OCI-LY3 (cell line): ENCODE measurements around the gene STAT6.

ENCODE experiments used
- H2AFZ ChIP-seq: fragments of 200-600, 300-600 bp; shearing (Covaris generic); 2 replicates; pipeline ENCODE4 v1.6.0; 2014; ENCODE audit warnings: antibody characterized with exemption, low read depth, low read length
- H3K27ac ChIP-seq: fragments of 200-600, 300-600 bp; sonication (generic); 2 replicates; pipeline ENCODE4 v1.5.1; 2014; ENCODE audit warnings: mild to moderate bottlenecking, low read length, moderate library complexity, mixed read lengths
- H3K27me3 ChIP-seq: fragments of 200-600, 300-600 bp; sonication (generic); 2 replicates; pipeline ENCODE4 v1.6.1; 2014; ENCODE audit warnings: low read depth, low read length, mixed read lengths
- H3K36me3 ChIP-seq: fragments of 200-600, 300-600 bp; sonication (generic); replicated peaks from 2 replicates; pipeline ENCODE3; 2014; ENCODE audit warnings: low read depth, low read length, mixed read lengths
- H3K4me1 ChIP-seq: fragments of 300-600, 200-600 bp; sonication (generic); 2 replicates; pipeline ENCODE4 v1.6.1; 2014; ENCODE audit warnings: low read length, mixed read lengths
- H3K4me2 ChIP-seq: fragments of 200-600, 300-600 bp; sonication (generic); 2 replicates; pipeline ENCODE4 v1.6.1; 2014; ENCODE audit warnings: low read length, mixed read lengths
- H3K4me3 ChIP-seq: fragments of 300-600, 200-600 bp; sonication (generic); 2 replicates; pipeline ENCODE4 v1.5.1; 2014; ENCODE audit warnings: antibody characterized with exemption, mild to moderate bottlenecking, low read length, moderate library complexity
- H3K79me2 ChIP-seq: fragments of 300-600, 200-600 bp; shearing (Covaris generic); 2 replicates; pipeline ENCODE4 v1.6.1; 2014; ENCODE audit warnings: mild to moderate bottlenecking, low read length, mixed read lengths
- H3K9ac ChIP-seq: fragments of 300-600, 200-600 bp; shearing (Covaris generic); 2 replicates; pipeline ENCODE4 v1.6.0; 2014; ENCODE audit warnings: mild to moderate bottlenecking, low read length, moderate library complexity
- H3K9me3 ChIP-seq: fragments of 200-600, 300-600 bp; shearing (Covaris generic); 2 replicates; pipeline ENCODE4 v1.6.1; 2014; ENCODE audit warnings: low read length, mixed read lengths; ENCODE audit not compliant: insufficient read depth
- H4K20me1 ChIP-seq: fragments of 200-600, 300-600 bp; sonication (generic); 2 replicates; pipeline ENCODE4 v1.6.1; 2016; ENCODE audit warnings: low read length, mixed read lengths; ENCODE audit not compliant: insufficient read depth
- CTCF ChIP-seq: fragments of 200-600, 300-600 bp; sonication (generic); IDR thresholded peaks from 2 replicates; pipeline ENCODE4 v1.5.1; 2014; ENCODE audit warnings: antibody characterized with exemption, low read length, low read depth
- EZH2phosphoT487 ChIP-seq: fragments of 200-600 bp; shearing (Covaris generic); IDR thresholded peaks from 2 replicates; pipeline ENCODE4 v1.6.1; 2018; ENCODE audit warnings: antibody characterized with exemption, mixed run types, low read depth

STAT6 gene

DNA sequence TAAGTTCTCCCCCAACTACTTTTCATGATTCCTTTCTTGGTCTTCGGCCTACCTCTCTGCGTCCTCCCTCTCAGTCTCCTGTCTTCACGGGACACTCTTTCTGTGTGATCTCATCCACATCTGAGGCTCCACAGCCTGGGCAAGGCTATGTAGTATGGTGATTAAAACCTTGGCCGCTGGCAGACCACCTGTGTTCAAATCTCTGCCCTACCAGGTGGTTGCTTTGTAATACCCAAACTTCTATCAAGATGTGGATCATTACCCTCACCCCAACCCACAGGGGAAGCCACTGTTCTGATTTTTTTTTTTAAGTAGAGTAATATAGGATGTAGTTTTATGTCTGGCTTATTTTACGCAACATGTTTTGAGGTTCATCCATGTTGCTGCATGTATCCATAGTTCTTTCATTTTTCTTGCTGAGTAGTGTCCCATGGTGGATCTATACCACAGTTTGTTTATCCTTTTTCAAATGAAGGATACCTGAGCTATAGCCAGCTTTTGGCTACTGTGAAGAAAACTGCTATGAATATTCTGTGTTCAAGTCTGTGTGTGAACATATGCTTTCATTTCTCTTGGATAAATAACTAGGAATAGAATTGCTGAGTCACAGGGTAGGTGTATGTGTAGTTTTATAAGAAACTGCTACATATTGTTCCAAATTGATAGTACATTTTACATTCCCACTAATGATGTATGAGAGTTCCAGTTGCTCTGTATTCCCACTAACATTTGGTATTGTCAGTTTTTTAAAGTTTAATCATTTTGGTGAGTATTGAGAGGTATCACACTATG, 8.3 kb upstream of the STAT6 start:
- Histone ChIP-seq H3K9ac (no peak overlapping the region), H3K4me3 (no peak overlapping the region), H3K36me3 (peaks cover 3% of the 10 kb centered on the region), H3K4me1 (peaks cover 16% of the 10 kb centered on the region), H3K4me2 (peak overlapping the region; percentile 35), H3K27ac (no peak overlapping the region), H3K27me3 (peaks cover 1% of the 10 kb centered on the region), H4K20me1 (no peaks in the 10 kb centered on the region), H3K9me3 (peaks cover 7% of the 10 kb centered on the region; the same call in 1 of the 2 replicates), H3K79me2 (no peaks in the 10 kb centered on the region), H2AFZ (peak overlapping the region; percentile 22)
- no peak for TF ChIP-seq CTCF
- TF ChIP-seq EZH2phosphoT487: no peak

GRCh38 chr12:57118711-57119271, 7.6 kb upstream of the STAT6 start:
- peaks cover 4% of the 10 kb centered on the region; the same call in 1 of the 2 replicates for H3K9me3 ChIP-seq
- H3K4me3 ChIP-seq: no peak overlapping the region
- no peak overlapping the region for H3K9ac ChIP-seq
- TF ChIP-seq CTCF (no peak), EZH2phosphoT487 (no peak)
- H3K27me3 ChIP-seq: no peaks in the 10 kb centered on the region
- no peak overlapping the region for H3K27ac ChIP-seq
- H4K20me1 ChIP-seq: no peaks in the 10 kb centered on the region
- H3K79me2 ChIP-seq: no peaks in the 10 kb centered on the region
- H2AFZ ChIP-seq: peak overlapping the region; percentile 22
- H3K4me2 ChIP-seq: peak overlapping the region; percentile 35
- peaks cover 2% of the 10 kb centered on the region for H3K36me3 ChIP-seq
- peaks cover 16% of the 10 kb centered on the region for H3K4me1 ChIP-seq

DNA sequence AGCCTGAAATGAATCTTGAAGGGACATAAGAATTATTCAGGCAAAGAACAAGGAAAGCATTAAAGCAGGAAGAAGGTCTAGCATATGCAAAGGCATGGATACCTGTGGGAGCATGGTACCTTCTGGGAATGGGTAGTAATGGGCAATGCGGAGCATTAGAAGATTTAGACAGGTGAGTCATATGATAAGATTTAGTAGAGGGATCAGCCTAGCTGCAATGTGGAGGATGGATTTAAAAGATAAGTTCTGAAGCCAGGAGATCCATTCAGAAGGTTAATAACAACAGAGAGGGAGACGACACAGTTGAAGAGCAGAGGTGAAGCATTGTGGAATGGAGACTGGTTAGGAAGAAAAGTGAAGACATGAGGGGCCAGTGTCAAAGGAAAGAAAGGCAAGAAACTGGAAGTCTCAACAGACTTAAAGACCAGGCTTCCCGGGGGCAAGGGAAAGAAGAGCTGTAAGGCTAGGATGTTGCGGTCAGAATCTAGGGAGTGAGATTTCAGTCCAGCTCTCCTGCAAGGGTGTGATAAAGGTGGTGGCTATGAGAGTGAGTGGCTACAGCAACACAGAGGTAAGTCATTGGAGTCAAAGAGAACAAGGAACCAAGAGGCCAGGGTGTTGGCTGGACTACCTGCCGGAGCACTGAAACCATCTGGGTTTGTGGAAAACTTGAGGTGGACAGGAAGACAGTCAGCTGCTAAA, 5.6 kb upstream of the STAT6 start:
- Histone ChIP-seq H3K4me1 (peaks cover 22% of the 10 kb centered on the region), H4K20me1 (no peaks in the 10 kb centered on the region), H3K9me3 (no peaks in the 10 kb centered on the region), H3K4me3 (no peak overlapping the region), H3K79me2 (peaks cover 2% of the 10 kb centered on the region), H3K27ac (no peak overlapping the region), H3K27me3 (no peaks in the 10 kb centered on the region), H2AFZ (no peak overlapping the region), H3K9ac (no peak overlapping the region), H3K4me2 (no peak overlapping the region), H3K36me3 (no peaks in the 10 kb centered on the region)
- TF ChIP-seq EZH2phosphoT487: no peak
- no peak for TF ChIP-seq CTCF
